Skeletal muscle tissue (tissue), 4 donors: Measurements from ENCODE around the gene DVL3. TPM values are rescaled to one million over a fixed set of nuclear protein-coding genes. Genes with fewer than 3 reads are reported as not detected.
"Not testable (repeated sequence)": the region's sequence is repeated elsewhere in the genome, so short reads cannot be mapped to it uniquely, and the experiment has no call there.

ENCODE experiments used
- H3K27ac ChIP-seq: one replicate; pipeline ENCODE4 v1.7.0; 2013; ENCODE audit warnings: mild to moderate bottlenecking, low read depth, low read length, inconsistent platforms
- H3K27me3 ChIP-seq, 3 donors: one replicate each; pipeline ENCODE4 v1.7.0; 2013; ENCODE audit warnings: low read length in 3 of 3; ENCODE audit not compliant: control insufficient read depth in 3 of 3, insufficient read depth in 3 of 3
- H3K36me3 ChIP-seq, 3 donors: one replicate each; pipeline ENCODE4 v1.7.0; 2013; ENCODE audit warnings: low read length in 3 of 3; ENCODE audit not compliant: control insufficient read depth in 3 of 3, insufficient read depth in 3 of 3
- H3K4me1 ChIP-seq, 3 donors: one replicate each; pipeline ENCODE4 v1.7.0; 2013; ENCODE audit warnings: low read length in 3 of 3, mild to moderate bottlenecking in 3 of 3; ENCODE audit not compliant: control insufficient read depth in 3 of 3, insufficient read depth in 3 of 3
- H3K4me3 ChIP-seq, 3 donors: one replicate each; pipeline ENCODE4 v1.7.0; 2013; ENCODE audit warnings: low read length in 3 of 3
- H3K9ac ChIP-seq, 3 donors: one replicate each; pipeline ENCODE4 v1.7.0; 2013; ENCODE audit warnings: low read length in 3 of 3, mild to moderate bottlenecking in 3 of 3, moderate library complexity in 2 of 3, low read depth in 1 of 3
- H3K9me3 ChIP-seq, 3 donors: one replicate each; pipeline ENCODE4 v1.7.0; 2013; ENCODE audit warnings: low read length in 3 of 3; ENCODE audit not compliant: control insufficient read depth in 3 of 3
- total RNA-seq: library from RNA; depleted of rRNA; stranded (reverse); fragments of >200 nt; gene quantifications from one replicate; pipeline ENCODE4 v1.2.3, GENCODE V29; 2014
- donor health status: Osteomylitis.

DVL3 gene
- total RNA-seq, result 23.5 TPM

GRCh38 chr3:184154885-184155643, at the start of gene DVL3:
TSS of gene DVL3 (plus strand) at chr3:184155377. CDS start at chr3:184155636, 259 bp downstream.
- no peaks in the 10 kb centered on the region for H3K27me3 ChIP-seq
- peak within 1 kb of the TSS; percentile 88 to 93 (median 93) for H3K9ac ChIP-seq
- peak within 1 kb of the TSS; percentile 87 to 96 (median 95) for H3K4me3 ChIP-seq
- H3K4me1 ChIP-seq, result peaks cover 34 to 37% (median 36%) of the 10 kb centered on the region in 3 donors
- H3K36me3 ChIP-seq, result peaks cover 0 to 1% (median 0%) of the 10 kb centered on the region in 3 donors
- peak within 1 kb of the TSS; percentile 89 for H3K27ac ChIP-seq
- H3K9me3 ChIP-seq, result no peaks in the 10 kb centered on the region

DNA sequence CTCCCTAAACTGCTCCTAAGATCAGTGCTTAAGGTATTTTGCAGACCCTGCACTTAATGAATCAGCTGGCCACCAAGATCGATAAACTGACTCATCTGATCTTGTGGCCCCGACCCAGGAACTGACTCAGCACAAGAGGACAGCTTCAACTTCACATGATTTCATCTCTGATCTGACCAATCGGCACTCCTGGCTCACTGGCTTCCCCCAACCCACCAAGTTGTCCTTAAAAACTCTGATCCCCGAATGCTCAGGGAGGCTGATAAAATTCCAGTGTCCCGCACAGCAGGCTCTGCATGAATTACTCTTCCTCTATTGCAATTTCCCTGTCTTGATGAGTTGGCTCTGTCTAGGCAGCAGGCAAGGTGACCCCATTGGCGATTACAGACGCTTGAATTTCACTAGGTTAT, 44.9 kb upstream of the DVL3 start:
- Histone ChIP-seq H3K27ac (no peak overlapping the region), H3K9me3 (no peaks in the 10 kb centered on the region), H3K36me3 (no peaks in the 10 kb centered on the region), H3K27me3 (no peaks in the 10 kb centered on the region), H3K4me1 (no peaks in the 10 kb centered on the region), H3K9ac (no peak overlapping the region), H3K4me3 (no peak overlapping the region)

DNA sequence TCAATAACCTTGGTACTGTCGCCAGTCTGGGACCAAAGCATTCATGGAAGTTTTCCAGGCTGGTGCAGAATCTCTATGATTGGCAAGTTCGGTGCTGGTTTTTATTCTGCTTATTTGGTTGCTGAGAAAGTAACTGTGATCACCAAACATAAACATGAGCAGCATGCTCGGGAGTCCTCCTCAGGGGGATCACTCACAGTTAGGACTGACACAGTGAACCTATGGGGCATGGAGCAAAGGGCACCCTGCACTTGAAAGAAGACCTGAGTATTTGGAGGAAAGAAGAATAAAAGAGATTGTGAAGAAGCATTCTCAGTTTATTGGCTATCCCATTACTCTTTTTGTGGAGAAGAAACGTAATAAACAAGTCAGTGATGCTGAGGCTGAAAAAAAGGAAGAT, 39.2 kb upstream of the DVL3 start:
- H3K27ac ChIP-seq, result no peak overlapping the region
- H3K36me3 ChIP-seq, result no peaks in the 10 kb centered on the region
- no peaks in the 10 kb centered on the region for H3K4me1 ChIP-seq
- H3K4me3 ChIP-seq, result no peak overlapping the region
- no peaks in the 10 kb centered on the region for H3K27me3 ChIP-seq
- no peaks in the 10 kb centered on the region for H3K9me3 ChIP-seq
- no peak overlapping the region for H3K9ac ChIP-seq

- Histone ChIP-seq H3K27me3 (no peaks in the 10 kb centered on the region), H3K9me3 (no peaks in the 10 kb centered on the region), H3K4me1 (no peaks in the 10 kb centered on the region), H3K27ac (no peak overlapping the region), H3K4me3 (no peak overlapping the region), H3K9ac (no peak overlapping the region), H3K36me3 (no peaks in the 10 kb centered on the region)
Observed at GRCh38 chr3:184117636-184118035, 37.5 kb upstream of the DVL3 start.

DNA sequence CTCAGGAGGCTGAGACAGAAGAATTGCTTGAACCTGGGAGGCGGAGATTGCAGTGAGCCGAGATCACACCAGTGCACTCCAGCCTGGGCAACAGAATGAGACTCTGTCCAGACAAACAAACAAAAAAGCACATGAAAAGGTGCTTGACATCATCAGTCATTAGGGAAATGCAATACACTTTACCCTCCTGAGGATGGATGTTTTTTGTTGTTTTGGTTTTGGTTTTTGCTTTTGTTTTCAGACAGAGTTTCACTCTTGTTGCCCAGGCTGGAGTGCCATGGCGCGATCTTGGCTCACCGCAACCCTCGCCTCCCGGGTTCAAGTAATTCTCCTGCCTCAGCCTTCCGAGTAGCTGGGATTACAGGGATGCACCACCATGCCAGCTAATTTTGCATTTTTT, 34.1 kb upstream of the DVL3 start:
- not testable (repeated sequence) for H3K27me3 ChIP-seq, H3K4me3 ChIP-seq, H3K9me3 ChIP-seq, H3K36me3 ChIP-seq, H3K27ac ChIP-seq, H3K9ac ChIP-seq, H3K4me1 ChIP-seq

DNA sequence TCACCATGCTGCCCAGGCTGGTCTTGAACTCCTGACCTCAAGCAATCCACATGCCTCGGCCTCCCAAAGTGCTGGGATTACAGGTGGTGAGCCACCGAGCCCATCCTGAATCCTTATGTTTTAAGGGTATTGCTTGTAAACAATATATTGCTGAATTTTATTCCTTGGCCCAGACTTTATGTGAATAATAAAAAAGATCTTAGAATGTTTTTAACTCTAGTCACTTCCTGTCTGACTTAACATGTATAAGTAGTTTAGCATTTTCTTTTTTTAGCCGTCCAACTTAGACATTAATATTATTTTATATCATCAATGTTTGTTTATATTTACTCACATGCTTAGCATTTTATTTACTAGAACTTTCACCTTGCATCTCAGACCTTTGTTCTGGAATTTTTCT, 29.2 kb upstream of the DVL3 start:
- Histone ChIP-seq H3K9ac (no peak overlapping the region), H3K27me3 (no peaks in the 10 kb centered on the region), H3K27ac (no peak overlapping the region), H3K36me3 (no peaks in the 10 kb centered on the region), H3K4me3 (no peak overlapping the region), H3K4me1 (no peaks in the 10 kb centered on the region), H3K9me3 (no peaks in the 10 kb centered on the region)

GRCh38 chr3:184129012-184129411, 26.2 kb upstream of the DVL3 start:
- Histone ChIP-seq H3K4me1 (peaks cover 3 to 6% (median 3%) of the 10 kb centered on the region in 3 donors), H3K9me3 (no peaks in the 10 kb centered on the region), H3K4me3 (no peak overlapping the region), H3K27ac (no peak overlapping the region), H3K27me3 (no peaks in the 10 kb centered on the region), H3K9ac (peak overlapping the region in 1 of 3 donors; percentile 9), H3K36me3 (no peaks in the 10 kb centered on the region)

GRCh38 chr3:184132945-184133344, 22.2 kb upstream of the DVL3 start:
- H3K36me3 ChIP-seq, result peaks cover 5 to 8% (median 7%) of the 10 kb centered on the region in 3 donors
- H3K27me3 ChIP-seq, result no peaks in the 10 kb centered on the region
- no peak overlapping the region for H3K9ac ChIP-seq
- no peak overlapping the region for H3K27ac ChIP-seq
- peaks cover 25 to 39% (median 27%) of the 10 kb centered on the region in 3 donors for H3K4me1 ChIP-seq
- no peaks in the 10 kb centered on the region for H3K9me3 ChIP-seq
- no peak overlapping the region for H3K4me3 ChIP-seq

DNA sequence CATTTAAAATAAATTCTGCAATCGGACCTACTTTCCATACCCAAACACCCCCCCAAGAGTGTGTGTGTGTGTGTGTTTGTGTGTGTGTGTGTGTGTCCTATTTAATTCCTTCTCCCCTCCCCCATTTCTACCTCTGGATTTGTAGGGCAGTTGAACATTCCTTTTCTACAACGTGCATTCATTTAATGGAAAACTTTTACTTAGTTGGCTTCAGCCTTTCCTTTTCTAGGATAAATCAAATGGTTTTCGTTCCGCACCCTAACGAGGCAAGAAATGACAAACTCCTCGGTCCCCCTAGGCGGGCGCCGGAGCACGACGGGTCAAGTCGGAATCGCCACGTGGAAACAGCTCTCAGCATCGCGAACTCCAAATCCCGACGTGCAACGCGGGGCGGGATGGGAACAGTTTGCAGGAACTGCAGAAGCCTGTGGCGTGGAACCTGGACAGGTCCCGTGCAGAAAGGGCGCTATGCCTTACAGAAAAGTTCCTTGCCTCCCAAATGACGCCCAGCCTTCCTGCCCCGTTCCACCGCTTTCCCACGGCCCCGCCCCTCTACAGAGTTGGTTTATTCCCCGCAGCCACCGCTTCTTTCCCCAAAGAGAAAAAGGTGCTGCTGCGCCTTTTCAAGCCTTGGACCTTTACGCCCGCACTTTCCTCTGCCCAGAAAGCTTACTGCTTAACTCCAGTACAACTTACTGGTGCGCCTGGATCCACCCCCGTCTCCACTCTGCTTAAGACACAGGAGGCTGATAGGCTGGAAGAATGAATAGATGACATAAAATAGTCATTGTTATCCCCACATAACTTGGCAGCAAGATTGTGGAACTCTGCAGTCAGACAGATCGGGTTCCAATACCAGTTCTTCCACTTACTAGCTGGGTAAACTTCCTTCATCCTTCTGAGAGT, 21.1 kb upstream of the DVL3 start:
- Histone ChIP-seq H3K9ac (peak overlapping the region; percentile 96), H3K27ac (peak overlapping the region; percentile 86), H3K9me3 (no peaks in the 10 kb centered on the region), H3K4me1 (peaks cover 25 to 39% (median 27%) of the 10 kb centered on the region in 3 donors), H3K4me3 (peak overlapping the region; percentile 91 to 100 (median 99)), H3K27me3 (no peaks in the 10 kb centered on the region), H3K36me3 (peaks cover 9 to 11% (median 10%) of the 10 kb centered on the region in 3 donors)

GRCh38 chr3:184134746-184135148, 20.4 kb upstream of the DVL3 start:
- Histone ChIP-seq H3K27ac (peak overlapping the region; percentile 86), H3K9ac (peak overlapping the region; percentile 96), H3K4me1 (peaks cover 25 to 39% (median 27%) of the 10 kb centered on the region in 3 donors), H3K36me3 (peaks cover 9 to 11% (median 10%) of the 10 kb centered on the region in 3 donors), H3K27me3 (no peaks in the 10 kb centered on the region), H3K4me3 (peak overlapping the region; percentile 91 to 100 (median 99)), H3K9me3 (no peaks in the 10 kb centered on the region)
